Choroid plexus epithelial cell (primary cell): ENCODE measurements around the gene FARP2.

ENCODE experiments used
- DNase-seq: peaks from one replicate; pipeline ENCODE4 v3.0.0-alpha.2; 2010; ENCODE audit warnings: low read depth
- H3K4me3 ChIP-seq: 2 replicates; pipeline ENCODE4 v1.5.1; 2011; ENCODE audit warnings: low read depth, mild to moderate bottlenecking, control low read depth, low read length, moderate library complexity
- CTCF ChIP-seq: conservative IDR thresholded peaks from 2 replicates; pipeline ENCODE4 v1.5.1; 2011; ENCODE audit warnings: low read depth, mild to moderate bottlenecking, control low read depth, inconsistent platforms, low read length, moderate library complexity

Gene FARP2

GRCh38 chr2:241344925-241345651 lies 11.0 kb upstream of the FARP2 start:
- TF ChIP-seq CTCF, result no peak
- no peak overlapping the region for H3K4me3 ChIP-seq
- DNase-seq, result no peak

- no peak for DNase-seq
- TF ChIP-seq CTCF, result no peak
Measured at GRCh38 chr2:241349941-241350340, 6.1 kb upstream of the FARP2 start.

GRCh38 chr2:241350530-241350877 lies 5.6 kb upstream of the FARP2 start:
- no peak for TF ChIP-seq CTCF
- no peak for DNase-seq
- no peak overlapping the region for H3K4me3 ChIP-seq

More at GRCh38 chr2:241349941-241350340, 6.1 kb upstream of the FARP2 start:
- H3K4me3 ChIP-seq, result no peak overlapping the region

GRCh38 chr2:241350878-241351639 lies 5.0 kb upstream of the FARP2 start:
- TF ChIP-seq CTCF, result no peak
- H3K4me3 ChIP-seq, result no peak overlapping the region
- DNase-seq, result no peak

- TF ChIP-seq CTCF, result no peak
- no peak overlapping the region for H3K4me3 ChIP-seq
- DNase-seq, result no peak
Measured at GRCh38 chr2:241351640-241352031, 4.4 kb upstream of the FARP2 start.

GRCh38 chr2:241352227-241352626 lies 3.9 kb upstream of the FARP2 start:
- no peak for TF ChIP-seq CTCF
- no peak overlapping the region for H3K4me3 ChIP-seq
- DNase-seq, result no peak
